ENCODE measurements around the gene TBCD.

Gene TBCD

GRCh38 chr17:82828875-82829487, 77.1 kb downstream of the TBCD start:
- Histone ChIP-seq H3K27me3 (ENCODE audit: insufficient read depth, poor library complexity, severe bottlenecking) (no peaks in the 10 kb centered on the region), H3K4me3 (ENCODE audit: severe bottlenecking) (no peak overlapping the region), H3K36me3 (ENCODE audit: low read depth) (peaks cover 24% of the 10 kb centered on the region), H3K4me1 (ENCODE audit: insufficient read depth, poor library complexity, severe bottlenecking) (no peaks in the 10 kb centered on the region), H3K9me3 (ENCODE audit: severe bottlenecking) (no peaks in the 10 kb centered on the region), H3K27ac (ENCODE audit: poor library complexity, severe bottlenecking) (no peak overlapping the region)
- TF ChIP-seq CTCF (IDR thresholded peaks at IDR 0.05; ENCODE audit: poor library complexity, severe bottlenecking): no peak
- DNase-seq (ENCODE audit: low spot score) (peak; percentile 48), ATAC-seq (ENCODE audit: low read depth) (no peak)

- no peak for TF ChIP-seq CTCF (IDR thresholded peaks at IDR 0.05; ENCODE audit: poor library complexity, severe bottlenecking)
- no peak overlapping the region for H3K4me3 ChIP-seq (ENCODE audit: severe bottlenecking)
- H3K36me3 ChIP-seq (ENCODE audit: low read depth): peaks cover 21% of the 10 kb centered on the region
- H3K27me3 ChIP-seq (ENCODE audit: insufficient read depth, poor library complexity, severe bottlenecking): no peaks in the 10 kb centered on the region
- no peaks in the 10 kb centered on the region for H3K9me3 ChIP-seq (ENCODE audit: severe bottlenecking)
- ATAC-seq (ENCODE audit: low read depth): no peak
- DNase-seq (ENCODE audit: low spot score): no peak
- H3K27ac ChIP-seq (ENCODE audit: poor library complexity, severe bottlenecking): no peak overlapping the region
- H3K4me1 ChIP-seq (ENCODE audit: insufficient read depth, poor library complexity, severe bottlenecking): peaks cover 2% of the 10 kb centered on the region
These were observed 78.4 kb downstream of the TBCD start for GRCh38 chr17:82830249-82830661.

GRCh38 chr17:82831041-82831817, 79.4 kb downstream of the TBCD start:
- no peaks in the 10 kb centered on the region for H3K27me3 ChIP-seq (ENCODE audit: insufficient read depth, poor library complexity, severe bottlenecking)
- no peak overlapping the region for H3K4me3 ChIP-seq (ENCODE audit: severe bottlenecking)
- TF ChIP-seq CTCF (IDR thresholded peaks at IDR 0.05; ENCODE audit: poor library complexity, severe bottlenecking): no peak
- H3K9me3 ChIP-seq (ENCODE audit: severe bottlenecking): no peaks in the 10 kb centered on the region
- no peak for DNase-seq (ENCODE audit: low spot score)
- no peak for ATAC-seq (ENCODE audit: low read depth)
- peaks cover 18% of the 10 kb centered on the region for H3K36me3 ChIP-seq (ENCODE audit: low read depth)
- H3K4me1 ChIP-seq (ENCODE audit: insufficient read depth, poor library complexity, severe bottlenecking): peaks cover 8% of the 10 kb centered on the region
- H3K27ac ChIP-seq (ENCODE audit: poor library complexity, severe bottlenecking): no peak overlapping the region

- Histone ChIP-seq H3K9me3 (ENCODE audit: severe bottlenecking) (no peaks in the 10 kb centered on the region), H3K4me1 (ENCODE audit: insufficient read depth, poor library complexity, severe bottlenecking) (peaks cover 14% of the 10 kb centered on the region), H3K27me3 (ENCODE audit: insufficient read depth, poor library complexity, severe bottlenecking) (no peaks in the 10 kb centered on the region), H3K36me3 (ENCODE audit: low read depth) (peaks cover 15% of the 10 kb centered on the region), H3K27ac (ENCODE audit: poor library complexity, severe bottlenecking) (no peak overlapping the region), H3K4me3 (ENCODE audit: severe bottlenecking) (no peak overlapping the region)
- ATAC-seq (ENCODE audit: low read depth) (no peak), DNase-seq (ENCODE audit: low spot score) (no peak)
- no peak for TF ChIP-seq CTCF (IDR thresholded peaks at IDR 0.05; ENCODE audit: poor library complexity, severe bottlenecking)
These were observed 79.9 kb downstream of the TBCD start for GRCh38 chr17:82831818-82832200.

GRCh38 chr17:82832411-82832810, 80.5 kb downstream of the TBCD start:
- no peak for ATAC-seq (ENCODE audit: low read depth)
- Histone ChIP-seq H3K36me3 (ENCODE audit: low read depth) (peaks cover 19% of the 10 kb centered on the region), H3K4me1 (ENCODE audit: insufficient read depth, poor library complexity, severe bottlenecking) (peaks cover 19% of the 10 kb centered on the region), H3K9me3 (ENCODE audit: severe bottlenecking) (no peaks in the 10 kb centered on the region), H3K27ac (ENCODE audit: poor library complexity, severe bottlenecking) (no peak overlapping the region), H3K4me3 (ENCODE audit: severe bottlenecking) (no peak overlapping the region), H3K27me3 (ENCODE audit: insufficient read depth, poor library complexity, severe bottlenecking) (no peaks in the 10 kb centered on the region)
- DNase-seq (ENCODE audit: low spot score): peak; percentile 59
- no peak for TF ChIP-seq CTCF (IDR thresholded peaks at IDR 0.05; ENCODE audit: poor library complexity, severe bottlenecking)

All from RWPE2 (cell line).